Dermis blood vessel endothelial cell (primary cell): Measurements from ENCODE around the gene PSMG2. TPM values are rescaled to one million over a fixed set of nuclear protein-coding genes. Genes with fewer than 3 reads are reported as not detected.

Source experiments
- DNase-seq: peaks from one replicate; pipeline ENCODE4 v3.0.0; 2010
- total RNA-seq: library from RNA; depleted of rRNA; stranded (reverse); fragments of >200 nt; gene quantifications from 2 replicates; pipeline ENCODE4 v1.2.3, GENCODE V29; 2014

PSMG2 gene, protein sequence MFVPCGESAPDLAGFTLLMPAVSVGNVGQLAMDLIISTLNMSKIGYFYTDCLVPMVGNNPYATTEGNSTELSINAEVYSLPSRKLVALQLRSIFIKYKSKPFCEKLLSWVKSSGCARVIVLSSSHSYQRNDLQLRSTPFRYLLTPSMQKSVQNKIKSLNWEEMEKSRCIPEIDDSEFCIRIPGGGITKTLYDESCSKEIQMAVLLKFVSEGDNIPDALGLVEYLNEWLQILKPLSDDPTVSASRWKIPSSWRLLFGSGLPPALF
- total RNA-seq: 72.6 and 79.0 TPM in 2 replicates

GRCh38 chr18:12702221-12703095 is at the start of gene PSMG2, which contains the start of gene CEP76:
Gene PSMG2 (plus strand): TSS chr18:12703042. CDS start chr18:12703108, 66 bp downstream.
Gene CEP76 (minus strand): TSS chr18:12702723. CDS start chr18:12702548, 175 bp downstream.
- peak; percentile 94 for DNase-seq

- no peak for DNase-seq
These were observed 47.9 kb upstream of the PSMG2 start for GRCh38 chr18:12654971-12655370.

GRCh38 chr18:12656605-12656937 is 46.3 kb upstream of the PSMG2 start:
- DNase-seq: peak; percentile 61

DNA sequence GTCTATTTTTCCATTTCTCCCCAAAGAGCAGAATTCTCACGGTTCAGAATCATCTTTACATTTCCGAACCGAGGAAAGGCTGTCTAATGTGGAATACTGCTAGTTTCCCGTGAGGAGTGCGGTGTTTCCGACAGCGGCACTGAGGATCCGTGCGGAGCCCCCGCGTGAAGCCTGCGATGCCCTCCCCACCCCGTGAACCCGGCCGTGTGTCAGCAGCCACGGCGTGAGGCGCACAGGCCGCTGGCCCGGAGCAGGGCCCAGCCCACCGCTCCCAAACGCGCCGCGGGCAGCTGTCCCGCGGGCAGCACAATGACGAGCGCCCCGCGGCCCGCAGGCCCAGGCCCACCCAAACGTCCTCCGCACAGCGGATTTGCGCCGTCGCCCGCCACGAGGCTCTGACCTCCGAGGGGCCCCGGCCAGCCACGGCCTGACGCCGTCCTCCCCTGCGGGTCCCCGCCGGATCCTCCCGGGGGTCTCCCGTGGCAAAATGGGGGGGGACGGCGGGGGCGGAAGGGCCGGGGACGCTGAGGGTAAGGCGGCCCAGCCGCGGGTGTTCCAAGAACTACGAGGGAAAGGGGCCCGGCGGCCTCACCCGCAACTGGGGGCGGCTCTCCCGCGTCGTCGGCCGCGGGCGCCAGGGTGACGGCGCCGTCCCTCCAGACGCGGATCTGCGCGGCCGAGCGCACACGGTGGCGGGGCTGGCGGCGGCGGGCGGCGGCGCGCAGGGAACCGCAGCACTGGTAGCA is 45.7 kb upstream of the PSMG2 start:
- peak; percentile 64 for DNase-seq

GRCh38 chr18:12657684-12658425 is 45.0 kb upstream of the PSMG2 start, which contains the start of gene SPIRE1:
Gene SPIRE1 (minus strand): TSS chr18:12658107. CDS start chr18:12657866, 241 bp downstream.
- peak; percentile 77 for DNase-seq

DNA sequence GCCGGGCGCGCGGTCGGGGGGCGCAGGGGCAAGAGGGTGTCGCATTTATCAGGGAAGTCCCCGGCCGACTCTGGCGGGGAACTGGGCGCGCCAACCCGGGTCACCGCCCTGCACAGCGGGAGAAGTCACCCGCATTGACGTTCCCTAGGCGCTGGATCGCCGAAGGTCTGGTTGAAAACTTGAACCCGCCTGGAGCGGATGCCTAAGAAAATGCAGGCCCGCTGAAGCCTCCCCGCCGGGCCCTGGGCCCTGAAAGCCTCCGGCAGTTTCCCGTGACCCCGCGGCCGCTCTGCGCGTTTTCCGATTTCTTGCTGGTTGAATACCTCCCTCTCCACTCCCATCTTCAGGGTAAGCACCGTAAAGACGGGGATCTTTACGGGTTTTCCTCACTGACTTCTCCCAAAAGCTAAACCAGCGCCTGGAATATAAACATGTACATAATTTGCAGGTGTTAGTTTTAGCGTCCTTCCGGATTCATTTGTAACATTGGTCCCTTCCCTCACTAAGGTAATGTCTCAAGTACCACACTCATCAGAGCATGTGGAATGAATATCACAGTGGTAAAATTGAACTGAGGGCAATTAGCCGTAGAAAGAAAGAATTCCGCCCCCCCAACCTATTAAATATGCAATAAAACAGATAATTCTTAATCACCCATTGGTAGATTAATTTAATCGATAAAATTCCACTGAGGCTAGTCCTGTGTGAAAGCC is 44.3 kb upstream of the PSMG2 start:
- peak; percentile 60 for DNase-seq

DNA sequence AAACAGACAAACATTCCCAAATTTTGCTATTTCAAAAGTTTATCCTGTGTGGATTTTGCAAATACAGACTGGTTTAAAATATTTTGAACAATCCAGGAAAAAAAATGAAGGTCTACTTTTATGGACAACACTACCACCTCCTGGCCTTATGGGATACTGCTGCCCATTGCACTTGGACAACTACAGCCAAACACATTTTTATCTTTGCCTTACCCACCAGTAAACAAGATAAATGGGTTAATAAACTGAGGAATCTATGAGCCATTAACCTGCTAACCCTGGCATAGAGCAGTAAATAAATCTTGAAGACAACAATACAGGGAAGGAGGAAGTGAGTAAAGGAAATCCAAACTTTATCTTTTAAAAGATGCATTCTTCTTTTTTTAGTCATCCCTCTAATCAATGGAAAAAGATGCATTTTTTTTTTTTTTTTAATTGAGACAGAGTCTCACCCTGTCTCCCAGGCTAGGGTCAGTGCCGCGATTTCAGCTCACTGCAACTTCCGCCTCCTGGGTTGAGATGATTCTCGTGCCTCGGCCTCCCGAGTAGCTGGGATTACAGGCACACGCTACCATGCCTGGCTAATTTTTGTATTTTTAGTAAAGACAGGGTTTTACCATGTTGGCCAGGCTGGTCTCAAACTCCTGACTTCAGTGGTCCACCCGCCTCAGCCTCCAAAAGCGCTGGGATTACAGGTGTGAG is 42.8 kb upstream of the PSMG2 start:
- DNase-seq: peak; percentile 94

GRCh38 chr18:12668041-12668440 is 34.8 kb upstream of the PSMG2 start:
- no peak for DNase-seq

GRCh38 chr18:12679183-12679786 is 23.6 kb upstream of the PSMG2 start:
- DNase-seq: peak; percentile 90

GRCh38 chr18:12686100-12686499 is 16.7 kb upstream of the PSMG2 start:
- DNase-seq: peak; percentile 57

GRCh38 chr18:12689256-12689850 is 13.5 kb upstream of the PSMG2 start:
- DNase-seq: no peak

GRCh38 chr18:12692206-12692605 is 10.6 kb upstream of the PSMG2 start:
- no peak for DNase-seq

DNA sequence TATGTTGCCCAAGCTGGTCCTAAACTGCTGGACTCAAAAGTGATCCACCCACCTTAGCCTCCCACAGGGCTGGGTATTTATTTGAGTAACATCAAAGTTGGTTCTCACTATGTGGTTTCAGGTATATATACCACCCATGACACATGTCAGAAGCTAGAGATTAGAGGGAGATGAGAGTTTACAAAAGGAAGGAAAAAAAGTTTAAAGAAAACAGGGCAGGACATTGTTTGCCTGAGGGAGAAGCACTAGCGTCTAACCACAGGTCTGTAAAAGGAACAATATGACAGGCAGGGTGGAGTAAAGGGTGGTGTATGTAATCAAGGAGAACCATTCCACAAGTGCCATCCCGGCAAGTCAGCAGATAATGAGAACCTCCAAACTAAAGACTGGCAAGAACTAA is 8.8 kb upstream of the PSMG2 start:
- DNase-seq: no peak

DNA sequence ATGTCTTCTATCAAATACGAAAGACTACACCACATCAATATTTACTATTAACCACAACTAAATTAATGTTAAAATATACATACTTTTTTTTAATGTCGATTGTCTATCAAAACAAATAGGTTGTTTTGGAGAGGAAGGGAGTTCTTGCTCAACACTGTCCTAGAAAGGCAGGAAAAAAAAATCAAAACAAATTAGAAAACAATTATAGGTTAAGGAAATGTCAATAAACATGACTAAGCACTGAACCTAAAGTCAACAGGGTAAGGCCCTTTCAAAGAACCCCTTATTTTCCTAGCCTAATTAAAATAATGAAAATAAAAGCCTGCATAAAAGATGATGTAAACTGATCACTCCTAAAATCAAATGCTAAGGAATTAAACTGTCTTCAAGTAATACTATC is 3.1 kb upstream of the PSMG2 start:
- no peak for DNase-seq

- DNase-seq: no peak
These were observed 1.7 kb upstream of the PSMG2 start for GRCh38 chr18:12701161-12701560.

GRCh38 chr18:12703096-12703567 is 290 bp downstream of the PSMG2 start:
- DNase-seq: no peak

GRCh38 chr18:12703664-12704063 is 822 bp downstream of the PSMG2 start:
- DNase-seq: peak; percentile 44

DNA sequence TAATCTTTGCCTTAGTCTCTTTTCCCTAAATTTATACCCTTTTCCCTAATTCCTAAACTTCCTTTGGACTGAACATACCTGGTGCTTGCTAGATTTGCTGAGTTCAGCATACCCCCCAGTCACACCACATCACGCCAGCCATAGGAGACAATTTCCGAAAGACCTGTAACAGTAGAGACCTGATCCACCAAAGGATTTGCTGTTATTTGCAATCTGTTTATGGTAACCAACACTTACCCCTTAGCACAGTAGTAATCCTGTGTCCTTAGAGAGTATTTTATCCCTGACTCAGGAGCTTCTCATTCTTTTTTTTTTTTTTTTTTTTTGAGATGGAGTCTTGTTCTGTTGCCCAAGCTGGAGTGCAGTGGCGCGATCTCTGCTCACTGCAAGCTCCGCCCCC is 8.6 kb downstream of the PSMG2 start:
- DNase-seq: no peak

DNA sequence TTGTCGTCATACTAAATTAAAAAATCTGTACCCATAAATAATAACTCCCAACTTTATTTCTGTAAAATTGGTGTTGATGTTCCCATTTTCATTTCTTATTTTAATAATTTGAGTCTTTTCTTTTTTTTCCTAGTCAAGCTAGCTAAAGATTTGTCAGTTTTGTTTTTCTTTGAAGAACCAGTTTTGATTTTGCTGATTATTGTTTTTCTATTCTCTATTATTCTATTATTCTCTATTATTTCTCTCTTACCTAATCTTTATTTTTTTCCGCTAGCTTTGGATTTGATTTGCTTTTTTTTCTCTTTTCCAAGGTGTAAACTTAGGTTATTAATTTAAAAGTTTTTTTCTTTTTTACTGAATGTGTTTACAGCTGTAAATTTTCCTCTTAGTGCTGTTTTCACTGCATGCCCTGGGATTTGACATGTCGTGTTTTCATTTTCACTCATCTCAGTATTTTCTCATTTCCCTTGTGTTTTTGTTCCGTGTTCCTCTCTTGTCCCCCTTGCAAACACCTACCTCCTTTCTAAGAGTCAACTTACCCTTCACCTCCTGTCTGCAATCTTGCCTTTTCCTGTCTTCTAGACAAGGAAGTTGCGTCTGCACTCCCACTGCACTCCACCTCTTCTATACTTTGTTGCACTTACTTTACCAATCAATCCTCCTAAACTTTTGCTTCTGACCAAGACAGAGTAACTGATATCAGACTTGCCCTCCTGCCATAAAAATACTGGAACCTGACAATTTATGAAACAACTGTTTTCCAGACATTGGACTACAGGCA is 18.8 kb downstream of the PSMG2 start:
- no peak for DNase-seq
